GM10266 (cell line): ENCODE measurements around the gene ESPNL.

Experiments
- DNase-seq: peaks from one replicate; pipeline ENCODE4 v3.0.0; 2012; ENCODE audit errors: extremely low spot score
- CTCF ChIP-seq: IDR thresholded peaks from 2 replicates; pipeline ENCODE4 v1.5.1; 2012; ENCODE audit warnings: mild to moderate bottlenecking, low read depth; ENCODE audit not compliant: control insufficient read depth, insufficient read depth; ENCODE audit errors: missing control alignments

The ESPNL gene

GRCh38 chr2:238081150-238081549, 19.0 kb upstream of the ESPNL start:
- no peak for DNase-seq
- TF ChIP-seq CTCF = no peak

- TF ChIP-seq CTCF = no peak
- no peak for DNase-seq
Observed at GRCh38 chr2:238081561-238081960, 18.6 kb upstream of the ESPNL start.

- TF ChIP-seq CTCF = no peak
- no peak for DNase-seq
Observed at GRCh38 chr2:238082151-238082550, 18.0 kb upstream of the ESPNL start.

GRCh38 chr2:238082827-238083226, 17.3 kb upstream of the ESPNL start:
- no peak for TF ChIP-seq CTCF
- no peak for DNase-seq

- no peak for TF ChIP-seq CTCF
- DNase-seq = no peak
Observed at GRCh38 chr2:238083919-238084318, 16.2 kb upstream of the ESPNL start.

GRCh38 chr2:238084761-238085160, 15.4 kb upstream of the ESPNL start:
- TF ChIP-seq CTCF = no peak
- DNase-seq = no peak

- TF ChIP-seq CTCF = no peak
- DNase-seq = no peak
Observed at GRCh38 chr2:238085899-238086298, 14.2 kb upstream of the ESPNL start.
